Ascending aorta (tissue), 2 donors: ENCODE results near the gene TAPBP. TPM values are rescaled to one million over a fixed set of nuclear protein-coding genes. Genes with fewer than 3 reads are reported as not detected.

ENCODE experiments used
- DNase-seq, 2 donors: peaks; one replicate each; pipeline ENCODE4 v3.0.0-alpha.2; 2019; ENCODE audit warnings: low spot score in 2 of 2
- H3K27ac ChIP-seq, 2 donors: fragments of 200-600 bp; sonication (generic); one replicate each; pipeline ENCODE4 v1.5.1; 2016 to 2017; ENCODE audit warnings: mild to moderate bottlenecking in 1 of 2
- H3K27me3 ChIP-seq: fragments of 200-600 bp; sonication (generic); one replicate; pipeline ENCODE4 v1.5.1; 2017
- H3K36me3 ChIP-seq, 2 donors: fragments of 200-600 bp; sonication (generic); one replicate each; pipeline ENCODE4 v1.5.1; 2016
- H3K4me1 ChIP-seq, 2 donors: fragments of 200-600 bp; sonication (generic); one replicate each; pipeline ENCODE4 v1.5.1; 2016 to 2017; ENCODE audit warnings: mild to moderate bottlenecking in 1 of 2
- H3K4me3 ChIP-seq, 2 donors: fragments of 200-600 bp; sonication (generic); one replicate each; pipeline ENCODE4 v1.5.1; 2016 to 2017; ENCODE audit warnings: mild to moderate bottlenecking in 1 of 2
- H3K9me3 ChIP-seq, 2 donors: fragments of 200-600 bp; sonication (generic); one replicate each; pipeline ENCODE4 v1.5.1; 2016
- CTCF ChIP-seq, 3 experiments: fragments of 200-600 bp in 2 of 3; fragments of 450-650 bp in 1 of 3; sonication (generic) in 2 of 3; IDR thresholded peaks; one replicate each; pipeline ENCODE4 v1.5.1; 2016 to 2019; ENCODE audit warnings: antibody characterized with exemption in 3 of 3, mild to moderate bottlenecking in 1 of 3, moderate library complexity in 1 of 3
- intact Hi-C: fragments of 100-400 bp; cut with DNase I; formaldehyde crosslinking; loops from one replicate; pipeline ENCODE4 v1.15.1; 2023
- total RNA-seq: library from RNA; depleted of rRNA; stranded (reverse); fragments of >200 nt; gene quantifications from one replicate; pipeline ENCODE4 v1.1.0, GENCODE V29; 2016

Gene TAPBP
- total RNA-seq, 1 donor from 2014 or later, result 185 TPM

GRCh38 chr6:33333666-33334065, 19.8 kb upstream of the TAPBP start:
- H3K36me3 ChIP-seq, result no peaks in the 10 kb centered on the region
- H3K27me3 ChIP-seq, result no peaks in the 10 kb centered on the region
- no peak for DNase-seq
- intact Hi-C loops, result no loop called here
- no peaks in the 10 kb centered on the region for H3K4me1 ChIP-seq
- no peaks in the 10 kb centered on the region for H3K9me3 ChIP-seq
- H3K27ac ChIP-seq, result no peak overlapping the region
- no peak for TF ChIP-seq CTCF (IDR thresholded peaks at IDR 0.05)
- no peak overlapping the region for H3K4me3 ChIP-seq

GRCh38 chr6:33330736-33331135, 16.9 kb upstream of the TAPBP start:
- no peaks in the 10 kb centered on the region for H3K36me3 ChIP-seq
- H3K9me3 ChIP-seq, result no peaks in the 10 kb centered on the region
- H3K27me3 ChIP-seq, result no peaks in the 10 kb centered on the region
- TF ChIP-seq CTCF (IDR thresholded peaks at IDR 0.05), result no peak
- intact Hi-C loops, result no loop called here
- no peak overlapping the region for H3K27ac ChIP-seq
- no peak overlapping the region for H3K4me3 ChIP-seq
- H3K4me1 ChIP-seq, result no peaks in the 10 kb centered on the region
- no peak for DNase-seq

- intact Hi-C loops, result no loop called here
- Histone ChIP-seq H3K4me3 (no peak overlapping the region), H3K4me1 (no peaks in the 10 kb centered on the region), H3K36me3 (no peaks in the 10 kb centered on the region), H3K9me3 (no peaks in the 10 kb centered on the region), H3K27me3 (no peaks in the 10 kb centered on the region), H3K27ac (no peak overlapping the region)
- no peak for TF ChIP-seq CTCF (IDR thresholded peaks at IDR 0.05)
- no peak for DNase-seq
Observed at GRCh38 chr6:33329058-33329457, 15.2 kb upstream of the TAPBP start.

GRCh38 chr6:33324125-33324524, 10.2 kb upstream of the TAPBP start:
- peaks cover 13 to 21% of the 10 kb centered on the region in 2 donors for H3K36me3 ChIP-seq
- no peak for TF ChIP-seq CTCF (IDR thresholded peaks at IDR 0.05)
- no peak for DNase-seq
- peaks cover 27 to 32% of the 10 kb centered on the region in 2 donors for H3K4me1 ChIP-seq
- peak overlapping the region in 1 of 2 donors; percentile 89 for H3K27ac ChIP-seq
- intact Hi-C loops, result no loop called here
- no peaks in the 10 kb centered on the region for H3K9me3 ChIP-seq
- peak overlapping the region; percentile 81 to 85 for H3K4me3 ChIP-seq
- no peaks in the 10 kb centered on the region for H3K27me3 ChIP-seq

GRCh38 chr6:33323623-33323948, 9.7 kb upstream of the TAPBP start:
- Histone ChIP-seq H3K4me1 (peaks cover 27 to 38% of the 10 kb centered on the region in 2 donors), H3K27me3 (no peaks in the 10 kb centered on the region), H3K4me3 (peak overlapping the region; percentile 81 to 85), H3K9me3 (no peaks in the 10 kb centered on the region), H3K27ac (peak overlapping the region; percentile 89 to 93), H3K36me3 (peaks cover 17 to 27% of the 10 kb centered on the region in 2 donors)
- intact Hi-C loops, result loop anchor here (1.0 kb wide), 1 partner anchor 68 kb away; the partner anchor contains the start of gene KIFC1
- DNase-seq, result no peak
- TF ChIP-seq CTCF (IDR thresholded peaks at IDR 0.05), result peak in 1 of 3 experiments; percentile 1

- Histone ChIP-seq H3K4me1 (peaks cover 27 to 48% of the 10 kb centered on the region in 2 donors), H3K27ac (peak overlapping the region; percentile 89 to 93), H3K4me3 (peak overlapping the region; percentile 81 to 85), H3K36me3 (peaks cover 17 to 28% of the 10 kb centered on the region in 2 donors), H3K27me3 (no peaks in the 10 kb centered on the region), H3K9me3 (no peaks in the 10 kb centered on the region)
- intact Hi-C loops, result no loop called here
- no peak for TF ChIP-seq CTCF (IDR thresholded peaks at IDR 0.05)
- no peak for DNase-seq
Observed at GRCh38 chr6:33321227-33321626, 7.3 kb upstream of the TAPBP start.
